Sigmoid colon (tissue), 4 donors: Measurements from ENCODE around the gene EXOC6B.

ENCODE experiments used
- CTCF ChIP-seq, 4 experiments: fragments of 450-650 bp in 3 of 4; fragments of 200-600 bp in 1 of 4; IDR thresholded peaks; one replicate each; pipeline ENCODE4 v1.5.1; 2016 to 2019; ENCODE audit warnings: antibody characterized with exemption in 4 of 4, mild to moderate bottlenecking in 3 of 4, moderate library complexity in 2 of 4
- EP300 ChIP-seq, 4 donors: sonication (generic); formaldehyde crosslinking; IDR thresholded peaks; one replicate each; pipeline ENCODE4 v1.6.1; 2017; ENCODE audit warnings: antibody characterized with exemption in 4 of 4
- POLR2A ChIP-seq, 2 donors: fragments of 450-650 bp; IDR thresholded peaks; one replicate each; pipeline ENCODE4 v1.6.1; 2016; ENCODE audit warnings: antibody characterized with exemption in 2 of 2, mild to moderate bottlenecking in 2 of 2, moderate library complexity in 2 of 2
- POLR2AphosphoS5 ChIP-seq, 4 donors: sonication (generic); formaldehyde crosslinking; IDR thresholded peaks; one replicate each; pipeline ENCODE4 v1.6.1; 2017; ENCODE audit warnings: antibody characterized with exemption in 4 of 4

GRCh38 chr2:72131371-72131891 is 694.4 kb downstream of the EXOC6B start:
- TF ChIP-seq CTCF (IDR thresholded peaks at IDR 0.05) (no peak), POLR2AphosphoS5 (IDR thresholded peaks at IDR 0.05) (no peak), POLR2A (IDR thresholded peaks at IDR 0.05) (no peak), EP300 (IDR thresholded peaks at IDR 0.05) (no peak)
